ENCODE measurements around the gene TRIM14. TPM values are rescaled to one million over a fixed set of nuclear protein-coding genes. Genes with fewer than 3 reads are reported as not detected.

TRIM14 gene
- total RNA-seq, 1 experiment from 2014 or later: 11.9 TPM

GRCh38 chr9:98087420-98088354, 31.3 kb downstream of the TRIM14 start (continued):
- TF ChIP-seq E2F4 (CRISPR knock-in tag; IDR thresholded peaks at IDR 0.05; ENCODE audit: borderline replicate concordance, low read depth) (peak; percentile 93), NFYB (CRISPR knock-in tag; conservative IDR thresholded peaks at IDR 0.05; ENCODE audit: low read depth) (peak; percentile 43; the same call in 1 of the 2 replicates), OVOL2 (CRISPR knock-in tag; IDR thresholded peaks at IDR 0.05; ENCODE audit: borderline replicate concordance) (no peak), ATF6 (CRISPR knock-in tag; IDR thresholded peaks at IDR 0.05) (no peak), MLX (CRISPR knock-in tag; IDR thresholded peaks at IDR 0.05) (no peak; the same call in 1 of the 2 replicates)

GRCh38 chr9:98086461-98086860, 32.6 kb downstream of the TRIM14 start:
- DNase-seq (ENCODE audit: low spot score): no peak
- ATAC-seq: no peak
- H3K4me1 Mint-ChIP-seq: peaks cover 41% of the 10 kb centered on the region
- H3K27ac Mint-ChIP-seq: peak overlapping the region; percentile 69; the same call in 1 of the 2 replicates
- POLR2A ChIA-PET: no interaction called here
- H3K36me3 Mint-ChIP-seq: peaks cover 36% of the 10 kb centered on the region
- peak overlapping the region; percentile 38 for H3K4me3 Mint-ChIP-seq
- CTCF ChIA-PET: interaction anchor here (0.5 to 2.1 kb wide), 8 partner anchors 12 to 882 kb away, joined by 3 to 6 read pairs (median 4); partner anchors contain the start of gene TRIM14
- peaks cover 7% of the 10 kb centered on the region; the same call in 1 of the 2 replicates for H3K9me3 Mint-ChIP-seq
- TF ChIP-seq CDX4 (CRISPR knock-in tag; IDR thresholded peaks at IDR 0.05; ENCODE audit: borderline replicate concordance) (no peak), ZMAT4 (CRISPR knock-in tag; IDR thresholded peaks at IDR 0.05) (no peak), E2F1 (CRISPR knock-in tag; IDR thresholded peaks at IDR 0.05) (no peak), ERG (CRISPR knock-in tag; IDR thresholded peaks at IDR 0.05) (no peak), ZSCAN18 (CRISPR knock-in tag; IDR thresholded peaks at IDR 0.05) (no peak), ZBTB43 (CRISPR knock-in tag; IDR thresholded peaks at IDR 0.05) (no peak), SMAD4 (CRISPR knock-in tag; IDR thresholded peaks at IDR 0.05) (no peak), ATF1 (CRISPR knock-in tag; IDR thresholded peaks at IDR 0.05) (no peak)
- H3K27me3 Mint-ChIP-seq (ENCODE audit: low read depth): peaks cover 23% of the 10 kb centered on the region

Data from WTC11 (cell line).